ENCODE measurements around the gene C10orf90. TPM values are rescaled to one million over a fixed set of nuclear protein-coding genes. Genes with fewer than 3 reads are reported as not detected.

Gene C10orf90
- total and polyA plus RNA-seq, 4 donors = 0.05 to 0.25 TPM; not detected in 2

DNA sequence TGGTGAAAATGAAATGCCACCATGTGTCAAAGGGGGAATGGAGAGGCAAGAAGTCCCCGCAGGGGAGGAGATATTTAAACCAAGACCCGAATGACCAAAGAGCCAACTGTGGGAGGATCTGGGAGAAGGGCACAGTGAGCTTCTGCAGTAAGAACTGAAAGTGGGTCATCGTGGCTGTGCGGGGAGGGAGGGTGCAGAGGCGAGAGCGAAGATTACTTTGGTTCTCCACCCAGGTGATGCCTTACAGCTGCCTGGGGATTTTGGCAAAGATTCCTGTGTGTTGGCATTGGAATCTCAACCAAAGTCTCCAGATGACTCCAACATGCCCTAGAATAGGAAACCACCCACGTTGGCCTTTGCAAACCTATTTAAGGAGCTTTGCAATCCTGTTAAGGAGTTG, 238.0 kb downstream of the C10orf90 start:
- Histone ChIP-seq H3K36me3 (ENCODE audit: control insufficient read depth in 4 of 4, insufficient read depth in 3 of 4, low read depth in 1 of 4, low read length in 3 of 4) (no peaks in the 10 kb centered on the region), H3K27ac (ENCODE audit: low read depth in 1 of 2, low read length in 2 of 2) (no peak overlapping the region), H3K27me3 (ENCODE audit: control insufficient read depth in 4 of 4, insufficient read depth in 4 of 4, low read length in 3 of 4) (peaks cover 0 to 2% (median 0%) of the 10 kb centered on the region in 4 donors), H3K4me3 (ENCODE audit: low read depth in 1 of 3, low read length in 3 of 3) (no peak overlapping the region), H3K9ac (ENCODE audit: low read depth in 1 of 2, low read length in 2 of 2) (no peak overlapping the region), H3K4me1 (ENCODE audit: control insufficient read depth in 4 of 4, insufficient read depth in 4 of 4, low read length in 3 of 4) (no peaks in the 10 kb centered on the region), H3K9me3 (ENCODE audit: control insufficient read depth in 4 of 4, low read length in 3 of 4) (no peaks in the 10 kb centered on the region)
- no peak for DNase-seq (ENCODE audit: low spot score)
- WGBS = 77% methylated on average over 7 of the region's 7 CpGs
- no peak for TF ChIP-seq GABPA (IDR thresholded peaks at IDR 0.05 in 1 of 2, conservative IDR thresholded peaks at IDR 0.05 in 1 of 2)
- no peak for TF ChIP-seq TAF1 (conservative IDR thresholded peaks at IDR 0.05)

DNA sequence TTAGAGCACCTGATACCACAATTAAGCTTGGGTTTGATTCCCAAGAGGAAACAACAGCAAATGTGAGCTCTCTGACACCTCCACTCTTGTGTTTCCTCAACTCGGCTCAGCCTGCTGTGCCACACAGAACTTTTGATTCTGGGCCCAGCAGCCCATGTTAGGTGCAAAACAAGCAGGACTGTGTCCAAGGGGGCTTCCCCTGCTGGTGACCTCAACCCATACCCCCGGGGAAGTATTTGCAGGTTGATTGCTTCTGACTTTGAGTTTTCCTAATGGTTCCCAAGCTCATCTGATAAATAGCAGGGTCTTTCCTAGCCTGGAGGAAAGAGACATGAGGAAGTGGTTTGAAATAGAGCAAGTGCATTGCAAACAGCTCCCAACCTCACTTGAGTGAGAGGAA, 238.7 kb downstream of the C10orf90 start:
- Histone ChIP-seq H3K9ac (ENCODE audit: low read depth in 1 of 2, low read length in 2 of 2) (no peak overlapping the region), H3K4me1 (ENCODE audit: control insufficient read depth in 4 of 4, insufficient read depth in 4 of 4, low read length in 3 of 4) (no peaks in the 10 kb centered on the region), H3K36me3 (ENCODE audit: control insufficient read depth in 4 of 4, insufficient read depth in 3 of 4, low read depth in 1 of 4, low read length in 3 of 4) (no peaks in the 10 kb centered on the region), H3K27ac (ENCODE audit: low read depth in 1 of 2, low read length in 2 of 2) (no peak overlapping the region), H3K9me3 (ENCODE audit: control insufficient read depth in 4 of 4, low read length in 3 of 4) (no peaks in the 10 kb centered on the region), H3K4me3 (ENCODE audit: low read depth in 1 of 3, low read length in 3 of 3) (no peak overlapping the region), H3K27me3 (ENCODE audit: control insufficient read depth in 4 of 4, insufficient read depth in 4 of 4, low read length in 3 of 4) (peaks cover 0 to 4% (median 0%) of the 10 kb centered on the region in 4 donors)
- TF ChIP-seq HNF4A (conservative IDR thresholded peaks at IDR 0.05) (no peak), NR2F2 (IDR thresholded peaks at IDR 0.05) (no peak), YY1 (IDR thresholded peaks at IDR 0.05) (no peak), ATF3 (IDR thresholded peaks at IDR 0.05) (no peak), ZBTB33 (IDR thresholded peaks at IDR 0.05) (no peak), HNF4G (IDR thresholded peaks at IDR 0.05) (no peak), FOXA1 (IDR thresholded peaks at IDR 0.05) (no peak), GABPA (IDR thresholded peaks at IDR 0.05 in 1 of 2, conservative IDR thresholded peaks at IDR 0.05 in 1 of 2) (no peak), EGR1 (IDR thresholded peaks at IDR 0.05; ENCODE audit: low read depth in 2 of 2) (no peak), JUND (IDR thresholded peaks at IDR 0.05) (no peak)
- TF ChIP-seq, protein P1, sequence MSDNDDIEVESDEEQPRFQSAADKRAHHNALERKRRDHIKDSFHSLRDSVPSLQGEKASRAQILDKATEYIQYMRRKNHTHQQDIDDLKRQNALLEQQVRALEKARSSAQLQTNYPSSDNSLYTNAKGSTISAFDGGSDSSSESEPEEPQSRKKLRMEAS (IDR thresholded peaks at IDR 0.05) = no peak
- no peak for DNase-seq (ENCODE audit: low spot score)
- 57% methylated on average over 2 of the region's 2 CpGs for WGBS

DNA sequence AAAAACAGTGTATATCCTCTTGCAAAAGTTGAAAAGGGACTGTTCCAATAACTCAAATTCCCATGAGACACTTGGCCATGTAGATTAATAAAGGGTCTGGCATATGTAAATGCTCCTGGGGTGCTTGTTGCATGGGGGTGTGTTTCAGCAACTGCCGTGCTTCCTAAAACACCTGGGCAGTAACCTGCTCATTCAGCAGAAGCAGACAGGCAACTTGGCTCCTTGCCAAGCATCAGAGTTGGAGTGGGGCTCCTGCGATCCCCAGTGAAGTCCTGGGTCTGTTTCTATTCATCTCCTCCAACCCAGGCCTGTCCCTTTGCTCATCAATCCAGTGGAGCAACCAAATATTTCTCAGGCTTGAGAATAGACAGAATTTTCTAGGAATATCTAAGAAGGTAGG, 240.0 kb downstream of the C10orf90 start:
- WGBS = 85% methylated on average over 2 of the region's 2 CpGs
- TF ChIP-seq FOXA1 (IDR thresholded peaks at IDR 0.05) = no peak
- no peak for TF ChIP-seq RXRA (IDR thresholded peaks at IDR 0.05)
- no peak for TF ChIP-seq HNF4A (conservative IDR thresholded peaks at IDR 0.05)
- no peak for TF ChIP-seq YY1 (IDR thresholded peaks at IDR 0.05)
- no peak for TF ChIP-seq SP1 (IDR thresholded peaks at IDR 0.05)
- TF ChIP-seq, protein P1 (IDR thresholded peaks at IDR 0.05) = no peak
- no peak for TF ChIP-seq FOXA2 (IDR thresholded peaks at IDR 0.05)
- no peak for TF ChIP-seq HNF4G (IDR thresholded peaks at IDR 0.05)
- no peak for TF ChIP-seq NR2F2 (IDR thresholded peaks at IDR 0.05)
- no peak for TF ChIP-seq JUND (IDR thresholded peaks at IDR 0.05)
- TF ChIP-seq ATF3 (IDR thresholded peaks at IDR 0.05) = no peak
- no peak for TF ChIP-seq RAD21 (IDR thresholded peaks at IDR 0.05)
- TF ChIP-seq, protein P2, sequence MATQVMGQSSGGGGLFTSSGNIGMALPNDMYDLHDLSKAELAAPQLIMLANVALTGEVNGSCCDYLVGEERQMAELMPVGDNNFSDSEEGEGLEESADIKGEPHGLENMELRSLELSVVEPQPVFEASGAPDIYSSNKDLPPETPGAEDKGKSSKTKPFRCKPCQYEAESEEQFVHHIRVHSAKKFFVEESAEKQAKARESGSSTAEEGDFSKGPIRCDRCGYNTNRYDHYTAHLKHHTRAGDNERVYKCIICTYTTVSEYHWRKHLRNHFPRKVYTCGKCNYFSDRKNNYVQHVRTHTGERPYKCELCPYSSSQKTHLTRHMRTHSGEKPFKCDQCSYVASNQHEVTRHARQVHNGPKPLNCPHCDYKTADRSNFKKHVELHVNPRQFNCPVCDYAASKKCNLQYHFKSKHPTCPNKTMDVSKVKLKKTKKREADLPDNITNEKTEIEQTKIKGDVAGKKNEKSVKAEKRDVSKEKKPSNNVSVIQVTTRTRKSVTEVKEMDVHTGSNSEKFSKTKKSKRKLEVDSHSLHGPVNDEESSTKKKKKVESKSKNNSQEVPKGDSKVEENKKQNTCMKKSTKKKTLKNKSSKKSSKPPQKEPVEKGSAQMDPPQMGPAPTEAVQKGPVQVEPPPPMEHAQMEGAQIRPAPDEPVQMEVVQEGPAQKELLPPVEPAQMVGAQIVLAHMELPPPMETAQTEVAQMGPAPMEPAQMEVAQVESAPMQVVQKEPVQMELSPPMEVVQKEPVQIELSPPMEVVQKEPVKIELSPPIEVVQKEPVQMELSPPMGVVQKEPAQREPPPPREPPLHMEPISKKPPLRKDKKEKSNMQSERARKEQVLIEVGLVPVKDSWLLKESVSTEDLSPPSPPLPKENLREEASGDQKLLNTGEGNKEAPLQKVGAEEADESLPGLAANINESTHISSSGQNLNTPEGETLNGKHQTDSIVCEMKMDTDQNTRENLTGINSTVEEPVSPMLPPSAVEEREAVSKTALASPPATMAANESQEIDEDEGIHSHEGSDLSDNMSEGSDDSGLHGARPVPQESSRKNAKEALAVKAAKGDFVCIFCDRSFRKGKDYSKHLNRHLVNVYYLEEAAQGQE (IDR thresholded peaks at IDR 0.05) = no peak
- no peak for TF ChIP-seq CTCF (IDR thresholded peaks at IDR 0.05; ENCODE audit: low read depth, low read length, missing input control)
- no peak for TF ChIP-seq GABPA (IDR thresholded peaks at IDR 0.05 in 1 of 2, conservative IDR thresholded peaks at IDR 0.05 in 1 of 2)
- no peak for TF ChIP-seq TAF1 (conservative IDR thresholded peaks at IDR 0.05)
- TF ChIP-seq EGR1 (IDR thresholded peaks at IDR 0.05; ENCODE audit: low read depth in 2 of 2) = no peak

More for the DNA sequence above, 240.0 kb downstream of the C10orf90 start:
- Histone ChIP-seq H3K9ac (ENCODE audit: low read depth in 1 of 2, low read length in 2 of 2) (no peak overlapping the region), H3K27me3 (ENCODE audit: control insufficient read depth in 4 of 4, insufficient read depth in 4 of 4, low read length in 3 of 4) (peaks cover 0 to 4% (median 0%) of the 10 kb centered on the region in 4 donors), H3K4me3 (ENCODE audit: low read depth in 1 of 3, low read length in 3 of 3) (no peak overlapping the region), H3K9me3 (ENCODE audit: control insufficient read depth in 4 of 4, low read length in 3 of 4) (no peaks in the 10 kb centered on the region), H3K36me3 (ENCODE audit: control insufficient read depth in 4 of 4, insufficient read depth in 3 of 4, low read depth in 1 of 4, low read length in 3 of 4) (no peaks in the 10 kb centered on the region), H3K4me1 (ENCODE audit: control insufficient read depth in 4 of 4, insufficient read depth in 4 of 4, low read length in 3 of 4) (no peaks in the 10 kb centered on the region), H3K27ac (ENCODE audit: low read depth in 1 of 2, low read length in 2 of 2) (no peak overlapping the region)
- no peak for DNase-seq (ENCODE audit: low spot score)

All from liver (tissue), 9 donors.